Tibial artery (tissue), 4 donors: Measurements from ENCODE around the gene LAMTOR3.

Source experiments
- DNase-seq, 2 donors: peaks; one replicate each; pipeline ENCODE4 v3.0.0-alpha.2; 2019
- H3K27ac ChIP-seq, 2 donors: fragments of 200-600 bp; sonication (generic) in 1 of 2; 1 replicate in 1 of 2; 2 replicates in 1 of 2; pipeline ENCODE4 v1.5.1; 2018 to 2019; ENCODE audit warnings: mild to moderate bottlenecking in 1 of 2
- H3K27me3 ChIP-seq, 2 donors: fragments of 200-600 bp; sonication (generic) in 1 of 2; one replicate each; pipeline versions ENCODE4 v1.5.1 to v1.6.0; 2016 to 2019
- H3K36me3 ChIP-seq, 3 donors: fragments of 200-600 bp; sonication (generic) in 2 of 3; one replicate each; pipeline ENCODE4 v1.5.1; 2016 to 2019; ENCODE audit warnings: mild to moderate bottlenecking in 2 of 3
- H3K4me1 ChIP-seq, 4 donors: fragments of 200-600 bp; sonication (generic) in 2 of 4; 1 replicate in 3 of 4; 2 replicates in 1 of 4; pipeline ENCODE4 v1.5.1; 2016 to 2019
- H3K4me3 ChIP-seq, 2 donors: fragments of 200-600 bp; sonication (generic) in 1 of 2; 1 replicate in 1 of 2; 2 replicates in 1 of 2; pipeline ENCODE4 v1.5.1; 2018 to 2019; ENCODE audit warnings: mild to moderate bottlenecking in 2 of 2
- H3K9me3 ChIP-seq, 3 donors: fragments of 200-600 bp; sonication (generic) in 1 of 3; one replicate each; pipeline ENCODE4 v1.5.1; 2016 to 2019
- CTCF ChIP-seq, 2 experiments: fragments of 200-600 bp in 1 of 2; fragments of 450-650 bp in 1 of 2; IDR thresholded peaks; one replicate each; pipeline ENCODE4 v1.5.1; 2017 to 2019; ENCODE audit warnings: antibody characterized with exemption in 2 of 2, mild to moderate bottlenecking in 1 of 2, moderate library complexity in 1 of 2
- intact Hi-C: fragments of 100-400 bp; cut with DNase I; formaldehyde crosslinking; loops from one replicate; pipeline ENCODE4 v1.15.0; 2023; ENCODE audit warnings: low total_unique reads

Gene LAMTOR3

GRCh38 chr4:99879458-99879857, 14.8 kb downstream of the LAMTOR3 start:
- Histone ChIP-seq H3K4me3 (no peak overlapping the region), H3K27ac (no peak overlapping the region), H3K9me3 (no peaks in the 10 kb centered on the region), H3K4me1 (no peaks in the 10 kb centered on the region), H3K27me3 (no peaks in the 10 kb centered on the region), H3K36me3 (peaks cover 41 to 65% (median 56%) of the 10 kb centered on the region in 3 donors)
- no peak for DNase-seq
- intact Hi-C loops: no loop called here
- TF ChIP-seq CTCF (IDR thresholded peaks at IDR 0.05): no peak

DNA sequence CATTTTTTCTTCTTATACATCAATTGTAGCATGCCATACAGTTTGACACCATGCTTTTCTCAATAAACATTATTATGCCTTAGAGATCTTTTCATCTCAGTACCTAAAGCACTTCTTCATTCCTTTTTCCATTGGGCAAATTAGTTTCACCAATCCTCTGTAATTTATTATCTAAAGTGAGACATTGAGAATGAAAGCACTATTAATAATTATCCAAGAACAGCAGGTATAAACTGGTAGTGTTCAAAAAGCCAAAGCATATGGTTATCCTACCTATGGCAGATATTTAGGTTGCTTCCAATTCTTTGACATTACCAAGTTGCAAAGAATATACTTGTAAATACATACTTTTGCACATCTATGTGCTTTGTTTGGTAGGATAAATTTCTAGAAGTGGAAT, 15.6 kb downstream of the LAMTOR3 start:
- Histone ChIP-seq H3K27me3 (no peaks in the 10 kb centered on the region), H3K36me3 (peaks cover 35 to 59% (median 53%) of the 10 kb centered on the region in 3 donors), H3K27ac (no peak overlapping the region), H3K4me1 (no peaks in the 10 kb centered on the region), H3K9me3 (no peaks in the 10 kb centered on the region), H3K4me3 (no peak overlapping the region)
- DNase-seq: no peak
- TF ChIP-seq CTCF (IDR thresholded peaks at IDR 0.05): no peak
- intact Hi-C loops: no loop called here

GRCh38 chr4:99876946-99877345, 17.3 kb downstream of the LAMTOR3 start:
- no peak for DNase-seq
- Histone ChIP-seq H3K27ac (no peak overlapping the region), H3K4me1 (no peaks in the 10 kb centered on the region), H3K27me3 (no peaks in the 10 kb centered on the region), H3K36me3 (peaks cover 30 to 48% (median 42%) of the 10 kb centered on the region in 3 donors), H3K4me3 (no peak overlapping the region), H3K9me3 (no peaks in the 10 kb centered on the region)
- no peak for TF ChIP-seq CTCF (IDR thresholded peaks at IDR 0.05)
- intact Hi-C loops: no loop called here

- no peak for DNase-seq
- H3K4me1 ChIP-seq: no peaks in the 10 kb centered on the region
- no peaks in the 10 kb centered on the region for H3K9me3 ChIP-seq
- TF ChIP-seq CTCF (IDR thresholded peaks at IDR 0.05): no peak
- intact Hi-C loops: no loop called here
- H3K27ac ChIP-seq: no peak overlapping the region
- H3K27me3 ChIP-seq: no peaks in the 10 kb centered on the region
- H3K36me3 ChIP-seq: peaks cover 12 to 30% (median 27%) of the 10 kb centered on the region in 3 donors
- no peak overlapping the region for H3K4me3 ChIP-seq
Measured at GRCh38 chr4:99875071-99875470, 19.2 kb downstream of the LAMTOR3 start.

- Histone ChIP-seq H3K9me3 (no peaks in the 10 kb centered on the region), H3K36me3 (peaks cover 0 to 5% (median 2%) of the 10 kb centered on the region in 3 donors), H3K27ac (no peak overlapping the region), H3K27me3 (no peaks in the 10 kb centered on the region), H3K4me1 (no peaks in the 10 kb centered on the region), H3K4me3 (no peak overlapping the region)
- TF ChIP-seq CTCF (IDR thresholded peaks at IDR 0.05): no peak
- intact Hi-C loops: no loop called here
- DNase-seq: no peak
Measured at GRCh38 chr4:99872570-99872969, 21.7 kb downstream of the LAMTOR3 start.

GRCh38 chr4:99868126-99868596, 26.1 kb downstream of the LAMTOR3 start:
- H3K27ac ChIP-seq: no peak overlapping the region
- intact Hi-C loops: no loop called here
- DNase-seq: no peak
- TF ChIP-seq CTCF (IDR thresholded peaks at IDR 0.05): no peak
- no peak overlapping the region for H3K4me3 ChIP-seq
- no peaks in the 10 kb centered on the region for H3K36me3 ChIP-seq
- no peaks in the 10 kb centered on the region for H3K9me3 ChIP-seq
- no peaks in the 10 kb centered on the region for H3K27me3 ChIP-seq
- no peaks in the 10 kb centered on the region for H3K4me1 ChIP-seq
